NCI-H2029 (cell line): ENCODE results near the gene SATB1.

Experiments
- DNase-seq: peaks from one replicate; lab custom pipeline; 2025; lab: John Stamatoyannopoulos, UW

SATB1 gene

GRCh38 chr3:18401300-18401961 lies 23.7 kb downstream of the SATB1 start:
- DNase-seq: no peak

- DNase-seq: no peak
These were observed 26.7 kb downstream of the SATB1 start for GRCh38 chr3:18398448-18398847.

GRCh38 chr3:18396428-18396827 lies 28.7 kb downstream of the SATB1 start:
- no peak for DNase-seq

GRCh38 chr3:18394384-18394995 lies 30.6 kb downstream of the SATB1 start:
- DNase-seq: no peak

- no peak for DNase-seq
These were observed 31.2 kb downstream of the SATB1 start for GRCh38 chr3:18393906-18394305.

- no peak for DNase-seq
These were observed 35.0 kb downstream of the SATB1 start for GRCh38 chr3:18390024-18390660.

GRCh38 chr3:18389108-18389733 lies 35.9 kb downstream of the SATB1 start:
- DNase-seq: peak; percentile 53

GRCh38 chr3:18386274-18386890 lies 38.8 kb downstream of the SATB1 start:
- no peak for DNase-seq

GRCh38 chr3:18385706-18386105 lies 39.4 kb downstream of the SATB1 start:
- DNase-seq: no peak

- no peak for DNase-seq
These were observed 42.3 kb downstream of the SATB1 start for GRCh38 chr3:18382760-18383369.

GRCh38 chr3:18379647-18380046 lies 45.5 kb downstream of the SATB1 start:
- no peak for DNase-seq

GRCh38 chr3:18378218-18378617 lies 46.9 kb downstream of the SATB1 start:
- DNase-seq: peak; percentile 86

GRCh38 chr3:18376682-18377081 lies 48.5 kb downstream of the SATB1 start:
- no peak for DNase-seq

GRCh38 chr3:18372786-18373405 lies 52.2 kb downstream of the SATB1 start:
- no peak for DNase-seq

GRCh38 chr3:18370672-18371071 lies 54.5 kb downstream of the SATB1 start:
- no peak for DNase-seq

GRCh38 chr3:18369551-18370185 lies 55.5 kb downstream of the SATB1 start:
- peak; percentile 59 for DNase-seq

- DNase-seq: no peak
These were observed 58.9 kb downstream of the SATB1 start for GRCh38 chr3:18366258-18366657.

GRCh38 chr3:18363338-18363737 lies 61.8 kb downstream of the SATB1 start:
- DNase-seq: no peak

- no peak for DNase-seq
These were observed 67.4 kb downstream of the SATB1 start for GRCh38 chr3:18357747-18358146.

- DNase-seq: no peak
These were observed 69.3 kb downstream of the SATB1 start for GRCh38 chr3:18355832-18356231.

- no peak for DNase-seq
These were observed 70.4 kb downstream of the SATB1 start for GRCh38 chr3:18354701-18355100.
